ENCODE data around the gene SEC23B. TPM values are rescaled to one million over a fixed set of nuclear protein-coding genes. Genes with fewer than 3 reads are reported as not detected.

SEC23B gene
- total RNA-seq, 2 experiments from 2014 or later, result 29.2 to 32.8 TPM

- ATAC-seq (ENCODE audit: poor library complexity), result no peak
- Histone ChIP-seq H3K9me3 (ENCODE audit: control insufficient read depth in 1 of 2, insufficient read depth in 1 of 2, low read length in 2 of 2) (no peaks in the 10 kb centered on the region), H3K36me3 (ENCODE audit: insufficient read depth, low read length) (no peaks in the 10 kb centered on the region), H3K4me3 (ENCODE audit: low read length) (no peak overlapping the region), H3K27ac (ENCODE audit: low read depth in 1 of 2, low read length in 2 of 2) (no peak overlapping the region), H3K27me3 (ENCODE audit: control insufficient read depth in 1 of 2, insufficient read depth in 2 of 2, low read length in 2 of 2) (peaks cover 0 to 2% of the 10 kb centered on the region in 2 experiments), H3K4me1 (ENCODE audit: insufficient read depth, low read length) (peaks cover 25% of the 10 kb centered on the region)
- Mint-ChIP-seq H3K27me3 (no peaks in the 10 kb centered on the region), H3K36me3 (ENCODE audit: low read depth) (peaks cover 16% of the 10 kb centered on the region), H3K4me3 (no peak overlapping the region), H3K4me1 (ENCODE audit: low read depth) (peaks cover 31% of the 10 kb centered on the region), H3K9me3 (no peaks in the 10 kb centered on the region), H3K27ac (no peak overlapping the region)
- TF ChIP-seq, protein P1, sequence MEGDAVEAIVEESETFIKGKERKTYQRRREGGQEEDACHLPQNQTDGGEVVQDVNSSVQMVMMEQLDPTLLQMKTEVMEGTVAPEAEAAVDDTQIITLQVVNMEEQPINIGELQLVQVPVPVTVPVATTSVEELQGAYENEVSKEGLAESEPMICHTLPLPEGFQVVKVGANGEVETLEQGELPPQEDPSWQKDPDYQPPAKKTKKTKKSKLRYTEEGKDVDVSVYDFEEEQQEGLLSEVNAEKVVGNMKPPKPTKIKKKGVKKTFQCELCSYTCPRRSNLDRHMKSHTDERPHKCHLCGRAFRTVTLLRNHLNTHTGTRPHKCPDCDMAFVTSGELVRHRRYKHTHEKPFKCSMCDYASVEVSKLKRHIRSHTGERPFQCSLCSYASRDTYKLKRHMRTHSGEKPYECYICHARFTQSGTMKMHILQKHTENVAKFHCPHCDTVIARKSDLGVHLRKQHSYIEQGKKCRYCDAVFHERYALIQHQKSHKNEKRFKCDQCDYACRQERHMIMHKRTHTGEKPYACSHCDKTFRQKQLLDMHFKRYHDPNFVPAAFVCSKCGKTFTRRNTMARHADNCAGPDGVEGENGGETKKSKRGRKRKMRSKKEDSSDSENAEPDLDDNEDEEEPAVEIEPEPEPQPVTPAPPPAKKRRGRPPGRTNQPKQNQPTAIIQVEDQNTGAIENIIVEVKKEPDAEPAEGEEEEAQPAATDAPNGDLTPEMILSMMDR (IDR thresholded peaks at IDR 0.05), result no peak
- intact Hi-C loops (cut with DNase I, micrococcal nuclease), result loop anchor here (5.0 to 10.0 kb wide), 5 partner anchors 83 to 820 kb away; partner anchors contain the start of genes DTD1 (in 1 of the 2), KAT14 (in 1 of the 2), MGME1 (in 1 of the 2) and PET117 (in 1 of the 2)
- ChIA-PET POLR2A (interaction anchor here (0.6 to 0.9 kb wide), 2 partner anchors 8 to 40 kb away, joined by 3 read pairs; partner anchors contain the start of gene RBBP9), CTCF (no interaction called here)
- peak in 1 of 14 experiments; percentile 23 for DNase-seq
Measured at GRCh38 chr20:18504479-18505060, 3.2 kb upstream of the SEC23B start.

GRCh38 chr20:18506744-18507143 lies 996 bp upstream of the SEC23B start:
- ATAC-seq (ENCODE audit: poor library complexity) (no peak), DNase-seq (peak in 3 of 14 experiments; percentile 9 to 39 (median 23))
- Histone ChIP-seq H3K27me3 (ENCODE audit: control insufficient read depth in 1 of 2, insufficient read depth in 2 of 2, low read length in 2 of 2) (peaks cover 0 to 2% of the 10 kb centered on the region in 2 experiments), H3K27ac (ENCODE audit: low read depth in 1 of 2, low read length in 2 of 2) (peak overlapping the region; percentile 94 to 99), H3K4me3 (ENCODE audit: low read length) (peak overlapping the region; percentile 86), H3K4me1 (ENCODE audit: insufficient read depth, low read length) (peaks cover 26% of the 10 kb centered on the region), H3K36me3 (ENCODE audit: insufficient read depth, low read length) (peaks cover 10% of the 10 kb centered on the region), H3K9me3 (ENCODE audit: control insufficient read depth in 1 of 2, insufficient read depth in 1 of 2, low read length in 2 of 2) (no peaks in the 10 kb centered on the region)
- Mint-ChIP-seq H3K4me1 (ENCODE audit: low read depth) (peaks cover 51% of the 10 kb centered on the region), H3K36me3 (ENCODE audit: low read depth) (peaks cover 35% of the 10 kb centered on the region), H3K27ac (peak overlapping the region; percentile 100), H3K9me3 (no peaks in the 10 kb centered on the region), H3K27me3 (no peaks in the 10 kb centered on the region), H3K4me3 (peak overlapping the region; percentile 98)
- intact Hi-C loops (cut with DNase I, micrococcal nuclease), result loop anchor here (1.0 to 10.0 kb wide), 12 partner anchors 38 to 822 kb away; partner anchors contain the start of genes ZNF133 (in 2 of the 2), DTD1 (in 1 of the 2), DZANK1 (in 1 of the 2) and KAT14 (in 1 of the 2)
- TF ChIP-seq, protein P1 (IDR thresholded peaks at IDR 0.05), result no peak
- ChIA-PET POLR2A (interaction anchor here (0.8 to 3.7 kb wide), 24 partner anchors 9 to 1931 kb away, joined by 3 to 134 read pairs (median 8); partner anchors contain the start of genes BFSP1, CFAP61, CRNKL1 and DSTN), CTCF (interaction anchor here (1.2 to 3.0 kb wide), 5 partner anchors 10 to 60 kb away, joined by 3 to 25 read pairs (median 8); partner anchors contain the start of genes DZANK1, POLR3F, RBBP9 and SMIM26)

DNA sequence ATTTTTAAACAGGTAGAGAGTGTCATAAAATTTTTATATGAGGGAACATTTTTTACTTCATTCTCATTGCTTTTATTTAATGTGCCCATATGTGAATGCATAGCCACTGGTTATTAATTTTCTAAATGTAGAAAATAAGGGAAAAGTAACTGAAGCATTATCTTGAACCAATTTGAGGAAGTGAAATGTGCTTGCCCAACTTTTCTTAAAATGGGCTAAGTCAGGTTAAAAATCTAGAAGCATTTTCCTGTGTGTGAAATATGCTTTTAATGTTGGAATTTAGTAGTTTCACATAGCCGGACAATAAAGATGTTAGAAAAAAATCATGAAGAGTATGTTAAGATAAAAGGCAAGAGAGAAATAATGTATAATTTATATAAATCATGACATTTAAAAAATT lies 3.8 kb downstream of the SEC23B start:
- no peaks in the 10 kb centered on the region for H3K27me3 Mint-ChIP-seq
- H3K9me3 Mint-ChIP-seq, result no peaks in the 10 kb centered on the region
- H3K36me3 Mint-ChIP-seq (ENCODE audit: low read depth), result peaks cover 77% of the 10 kb centered on the region
- Histone ChIP-seq H3K4me1 (ENCODE audit: insufficient read depth, low read length) (peaks cover 28% of the 10 kb centered on the region), H3K27me3 (ENCODE audit: control insufficient read depth in 1 of 2, insufficient read depth in 2 of 2, low read length in 2 of 2) (no peaks in the 10 kb centered on the region), H3K27ac (ENCODE audit: low read depth in 1 of 2, low read length in 2 of 2) (no peak overlapping the region), H3K9me3 (ENCODE audit: control insufficient read depth in 1 of 2, insufficient read depth in 1 of 2, low read length in 2 of 2) (no peaks in the 10 kb centered on the region), H3K4me3 (ENCODE audit: low read length) (no peak overlapping the region), H3K36me3 (ENCODE audit: insufficient read depth, low read length) (peaks cover 46% of the 10 kb centered on the region)
- H3K4me1 Mint-ChIP-seq (ENCODE audit: low read depth), result peaks cover 58% of the 10 kb centered on the region
- ATAC-seq (ENCODE audit: poor library complexity) (no peak), DNase-seq (no peak)
- H3K4me3 Mint-ChIP-seq, result no peak overlapping the region
- ChIA-PET POLR2A (no interaction called here), CTCF (no interaction called here)
- H3K27ac Mint-ChIP-seq, result no peak overlapping the region
- TF ChIP-seq, protein P1 (IDR thresholded peaks at IDR 0.05), result no peak
- intact Hi-C loops (cut with DNase I, micrococcal nuclease), result no loop called here
